Esophagus muscularis mucosa (tissue), 4 donors: ENCODE measurements around the gene FATE1. TPM values are rescaled to one million over a fixed set of nuclear protein-coding genes. Genes with fewer than 3 reads are reported as not detected.

Experiments
- DNase-seq: peaks from one replicate; pipeline ENCODE4 v3.0.0-alpha.2; 2017; ENCODE audit errors: extremely low spot score
- H3K27ac ChIP-seq, 4 donors: fragments of 200-600 bp; sonication (generic); replicated peaks in 1 of 4; 1 replicate in 3 of 4; 2 replicates in 1 of 4; pipeline ENCODE4 v1.5.1; 2016 to 2019; ENCODE audit warnings: mild to moderate bottlenecking in 1 of 4
- H3K27me3 ChIP-seq, 4 donors: fragments of 200-600 bp; sonication (generic); one replicate each; pipeline versions ENCODE4 v1.5.1 to v1.6.0; 2016 to 2019
- H3K36me3 ChIP-seq, 4 donors: fragments of 200-600 bp; sonication (generic); one replicate each; pipeline ENCODE4 v1.5.1; 2016 to 2019
- H3K4me1 ChIP-seq, 4 donors: fragments of 200-600 bp; sonication (generic); one replicate each; pipeline ENCODE4 v1.5.1; 2016 to 2019
- H3K4me3 ChIP-seq, 4 donors: fragments of 200-600 bp; sonication (generic); 1 replicate in 2 of 4; 2 replicates in 2 of 4; pipeline ENCODE4 v1.5.1; 2016 to 2019; ENCODE audit warnings: mild to moderate bottlenecking in 4 of 4, moderate library complexity in 1 of 4
- H3K9me3 ChIP-seq, 4 donors: fragments of 200-600 bp; sonication (generic); 1 replicate in 3 of 4; 2 replicates in 1 of 4; pipeline ENCODE4 v1.5.1; 2016 to 2019
- EP300 ChIP-seq: sonication (generic); formaldehyde crosslinking; IDR thresholded peaks from one replicate; pipeline ENCODE4 v1.6.1; 2017; ENCODE audit warnings: antibody characterized with exemption
- POLR2A ChIP-seq: fragments of 450-650 bp; IDR thresholded peaks from one replicate; pipeline ENCODE4 v1.6.1; 2017; ENCODE audit warnings: antibody characterized with exemption, moderate library complexity, mild to moderate bottlenecking, low read depth
- POLR2AphosphoS5 ChIP-seq, 2 donors: sonication (generic); formaldehyde crosslinking; IDR thresholded peaks; one replicate each; pipeline ENCODE4 v1.6.1; 2017; ENCODE audit warnings: antibody characterized with exemption in 2 of 2
- WGBS: methylation state at CpG from one replicate; pipeline ENCODE4 v1.1.5; 2018; 5-methylcytosine and 5-hydroxymethylcytosine counted together
- intact Hi-C: fragments of 100-400 bp; cut with DNase I; formaldehyde crosslinking; loops from one replicate; pipeline ENCODE4 v1.15.1; 2023
- total RNA-seq, 4 donors: library from RNA; depleted of rRNA; stranded (reverse); fragments of >200 nt; gene quantifications; one replicate each; pipeline versions ENCODE4 v1.1.0 to v1.2.1, GENCODE V29; 2016
- TF ChIP-seq, protein P1 (sequence below), 3 experiments: fragments of 200-600 bp in 2 of 3; fragments of 450-650 bp in 1 of 3; sonication (generic) in 2 of 3; IDR thresholded peaks; one replicate each; pipeline ENCODE4 v1.5.1; 2017 to 2019; ENCODE audit warnings: antibody characterized with exemption in 3 of 3, mild to moderate bottlenecking in 2 of 3, moderate library complexity in 1 of 3

FATE1 gene
- total RNA-seq, 4 donors from 2014 or later: not detected

DNA sequence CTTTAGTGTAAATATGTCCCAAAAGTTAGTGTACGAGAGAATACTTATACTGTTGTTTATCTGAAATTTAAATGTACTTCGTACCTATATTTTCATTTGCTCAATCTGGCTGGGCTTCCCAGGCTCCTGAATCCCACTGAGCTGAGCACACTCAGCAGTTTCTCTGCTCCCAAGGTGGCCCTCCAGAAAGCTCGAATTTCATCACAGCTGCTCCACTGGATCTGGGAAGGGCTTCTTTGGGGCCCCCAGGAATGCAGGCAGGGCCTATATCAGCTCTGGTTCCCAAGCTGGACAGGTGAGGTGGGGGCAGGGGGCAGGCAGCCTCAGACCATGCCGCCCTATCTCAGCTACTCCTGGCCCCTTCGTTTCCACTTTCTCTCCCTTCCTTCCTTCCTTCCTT, 1.5 kb upstream of the FATE1 start:
- Histone ChIP-seq H3K27me3 (peaks cover 0 to 5% (median 0%) of the 10 kb centered on the region in 4 donors), H3K9me3 (no peaks in the 10 kb centered on the region), H3K36me3 (no peaks in the 10 kb centered on the region), H3K27ac (no peak overlapping the region), H3K4me1 (peaks cover 0 to 5% (median 0%) of the 10 kb centered on the region in 4 donors), H3K4me3 (no peak overlapping the region)
- TF ChIP-seq, protein P1, sequence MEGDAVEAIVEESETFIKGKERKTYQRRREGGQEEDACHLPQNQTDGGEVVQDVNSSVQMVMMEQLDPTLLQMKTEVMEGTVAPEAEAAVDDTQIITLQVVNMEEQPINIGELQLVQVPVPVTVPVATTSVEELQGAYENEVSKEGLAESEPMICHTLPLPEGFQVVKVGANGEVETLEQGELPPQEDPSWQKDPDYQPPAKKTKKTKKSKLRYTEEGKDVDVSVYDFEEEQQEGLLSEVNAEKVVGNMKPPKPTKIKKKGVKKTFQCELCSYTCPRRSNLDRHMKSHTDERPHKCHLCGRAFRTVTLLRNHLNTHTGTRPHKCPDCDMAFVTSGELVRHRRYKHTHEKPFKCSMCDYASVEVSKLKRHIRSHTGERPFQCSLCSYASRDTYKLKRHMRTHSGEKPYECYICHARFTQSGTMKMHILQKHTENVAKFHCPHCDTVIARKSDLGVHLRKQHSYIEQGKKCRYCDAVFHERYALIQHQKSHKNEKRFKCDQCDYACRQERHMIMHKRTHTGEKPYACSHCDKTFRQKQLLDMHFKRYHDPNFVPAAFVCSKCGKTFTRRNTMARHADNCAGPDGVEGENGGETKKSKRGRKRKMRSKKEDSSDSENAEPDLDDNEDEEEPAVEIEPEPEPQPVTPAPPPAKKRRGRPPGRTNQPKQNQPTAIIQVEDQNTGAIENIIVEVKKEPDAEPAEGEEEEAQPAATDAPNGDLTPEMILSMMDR (IDR thresholded peaks at IDR 0.05): no peak
- TF ChIP-seq POLR2A: no peak
- no peak for TF ChIP-seq POLR2AphosphoS5 (IDR thresholded peaks at IDR 0.05)
- no peak for TF ChIP-seq EP300
- DNase-seq: no peak
- 59% methylated on average over 5 of the region's 5 CpGs for WGBS
- intact Hi-C loops: no loop called here

DNA sequence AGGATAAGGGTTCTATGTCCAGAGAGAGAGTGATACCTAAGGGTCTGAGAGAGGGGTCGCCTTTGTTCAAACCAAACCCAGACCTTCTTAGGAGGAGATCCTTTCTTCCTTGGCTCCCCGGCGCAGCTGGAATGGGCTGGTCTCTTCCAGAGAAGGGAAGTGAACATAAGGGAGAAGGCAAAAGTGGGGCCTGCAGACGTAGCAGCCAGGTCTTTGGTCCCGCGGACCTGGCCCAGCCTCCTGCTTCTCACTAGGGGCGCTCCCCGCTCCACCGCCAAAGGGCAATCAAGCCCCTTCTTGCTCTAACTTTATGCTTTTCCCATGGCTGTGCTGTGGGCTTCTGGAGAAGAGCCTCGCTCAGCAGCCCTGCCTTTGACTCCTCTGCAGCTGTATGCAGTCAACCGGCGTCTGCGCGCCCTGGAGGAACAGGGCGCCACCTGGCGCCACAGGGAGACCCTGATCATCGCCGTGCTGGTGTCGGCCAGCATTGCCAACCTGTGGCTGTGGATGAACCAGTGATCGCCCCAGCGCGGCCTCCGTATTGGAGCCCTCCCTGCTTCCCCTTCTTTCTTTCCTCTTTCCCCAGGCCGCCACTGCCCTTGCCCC, 6.5 kb downstream of the FATE1 start:
- WGBS: 32% methylated on average over 17 of the region's 24 CpGs
- intact Hi-C loops: no loop called here
- no peak overlapping the region for H3K27ac ChIP-seq
- H3K4me1 ChIP-seq: peaks cover 0 to 4% (median 0%) of the 10 kb centered on the region in 4 donors
- no peak overlapping the region for H3K4me3 ChIP-seq
- no peaks in the 10 kb centered on the region for H3K9me3 ChIP-seq
- TF ChIP-seq, protein P1 (IDR thresholded peaks at IDR 0.05): peak; percentile 7 to 23 (median 22)
- TF ChIP-seq POLR2AphosphoS5 (IDR thresholded peaks at IDR 0.05): no peak
- DNase-seq: no peak
- H3K27me3 ChIP-seq: no peaks in the 10 kb centered on the region
- H3K36me3 ChIP-seq: no peaks in the 10 kb centered on the region

GRCh38 chrX:151723156-151723760, 7.4 kb downstream of the FATE1 start:
- no peak for DNase-seq
- Histone ChIP-seq H3K27ac (no peak overlapping the region), H3K27me3 (no peaks in the 10 kb centered on the region), H3K4me1 (peaks cover 0 to 4% (median 0%) of the 10 kb centered on the region in 4 donors), H3K4me3 (no peak overlapping the region), H3K9me3 (no peaks in the 10 kb centered on the region), H3K36me3 (no peaks in the 10 kb centered on the region)
- intact Hi-C loops: no loop called here
- WGBS: 75% methylated on average over 6 of the region's 7 CpGs
- TF ChIP-seq POLR2A (no peak), EP300 (no peak), POLR2AphosphoS5 (IDR thresholded peaks at IDR 0.05) (no peak)
- TF ChIP-seq, protein P1 (IDR thresholded peaks at IDR 0.05): no peak

GRCh38 chrX:151724563-151725337, 8.9 kb downstream of the FATE1 start:
- Histone ChIP-seq H3K27me3 (no peaks in the 10 kb centered on the region), H3K9me3 (no peaks in the 10 kb centered on the region), H3K4me1 (peaks cover 0 to 4% (median 0%) of the 10 kb centered on the region in 4 donors), H3K27ac (no peak overlapping the region), H3K4me3 (no peak overlapping the region), H3K36me3 (no peaks in the 10 kb centered on the region)
- 81% methylated on average over 3 of the region's 7 CpGs for WGBS
- intact Hi-C loops: no loop called here
- TF ChIP-seq POLR2AphosphoS5 (IDR thresholded peaks at IDR 0.05): no peak
- no peak for TF ChIP-seq POLR2A
- TF ChIP-seq, protein P1 (IDR thresholded peaks at IDR 0.05): no peak
- TF ChIP-seq EP300: no peak
- no peak for DNase-seq
